ENCODE measurements around the gene PDE4D. TPM values are rescaled to one million over a fixed set of nuclear protein-coding genes. Genes with fewer than 3 reads are reported as not detected.

Gene PDE4D
- total and polyA plus RNA-seq, 2 donors (not counting 1 experiment from before 2014, with no cell fraction given): 14.9 to 171 TPM

DNA sequence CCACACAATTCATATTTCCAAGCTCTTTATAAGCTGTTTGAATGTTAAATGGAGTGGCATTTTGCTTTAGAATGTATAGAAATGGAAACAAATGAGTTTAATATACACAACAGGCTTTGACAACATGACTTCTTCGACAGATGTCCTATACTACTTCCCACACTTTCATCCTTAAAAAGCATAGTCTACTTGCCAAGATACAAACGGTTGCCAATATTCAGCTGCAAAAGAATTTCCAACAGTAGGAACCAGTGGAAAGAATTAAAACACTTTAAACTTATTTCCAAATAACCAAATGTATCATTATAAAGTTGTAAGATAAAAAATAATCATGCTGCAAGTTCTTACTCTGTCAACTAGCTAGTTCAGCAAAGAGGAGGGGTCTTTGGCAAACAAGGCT lies 456.4 kb downstream of the PDE4D start:
- Histone ChIP-seq H3K9me3 (ENCODE audit: control extremely low read depth in 1 of 3, control insufficient read depth in 2 of 3, insufficient read depth in 1 of 3, low read length in 2 of 3) (no peaks in the 10 kb centered on the region), H3K36me3 (replicated peaks in 1 of 2; ENCODE audit: control extremely low read depth in 1 of 2, control insufficient read depth in 1 of 2, extremely low read depth in 1 of 2, insufficient read depth in 2 of 2, low read length in 1 of 2) (no peaks in the 10 kb centered on the region), H3K4me1 (ENCODE audit: control insufficient read depth in 2 of 2, insufficient read depth in 2 of 2, low read length in 2 of 2) (no peaks in the 10 kb centered on the region), H3K79me2 (ENCODE audit: control insufficient read depth, insufficient read depth, low read length) (no peaks in the 10 kb centered on the region), H3K9ac (ENCODE audit: low read length) (no peak overlapping the region), H3K4me3 (ENCODE audit: control extremely low read depth in 1 of 5, extremely low read depth in 1 of 5, insufficient read depth in 1 of 5, low read depth in 2 of 5, low read length in 4 of 5) (no peak overlapping the region), H3K4me2 (replicated peaks; ENCODE audit: low read depth, low read length, poor library complexity, severe bottlenecking) (no peak overlapping the region), H4K20me1 (ENCODE audit: control insufficient read depth, insufficient read depth, low read length, poor library complexity, severe bottlenecking) (no peaks in the 10 kb centered on the region), H3K27ac (ENCODE audit: low read length in 2 of 2) (no peak overlapping the region), H3K27me3 (replicated peaks in 1 of 4; ENCODE audit: control extremely low read depth in 1 of 4, control insufficient read depth in 3 of 4, insufficient read depth in 4 of 4, low read length in 3 of 4) (no peaks in the 10 kb centered on the region), H2AFZ (ENCODE audit: insufficient read depth, low read depth, low read length, poor library complexity, severe bottlenecking) (no peak overlapping the region)
- ChIA-PET POLR2A (no interaction called here), CTCF (interaction anchor here (1.1 kb wide), 1 partner anchor 237 kb away, joined by 3 read pairs; no protein-coding TSS in a partner anchor)
- DNase-seq (no peak), ATAC-seq (ENCODE audit: low read depth) (no peak)
- intact Hi-C loops (cut with micrococcal nuclease): no loop called here
- H3K27me3 Mint-ChIP-seq: no peaks in the 10 kb centered on the region
- TF ChIP-seq, protein P1, sequence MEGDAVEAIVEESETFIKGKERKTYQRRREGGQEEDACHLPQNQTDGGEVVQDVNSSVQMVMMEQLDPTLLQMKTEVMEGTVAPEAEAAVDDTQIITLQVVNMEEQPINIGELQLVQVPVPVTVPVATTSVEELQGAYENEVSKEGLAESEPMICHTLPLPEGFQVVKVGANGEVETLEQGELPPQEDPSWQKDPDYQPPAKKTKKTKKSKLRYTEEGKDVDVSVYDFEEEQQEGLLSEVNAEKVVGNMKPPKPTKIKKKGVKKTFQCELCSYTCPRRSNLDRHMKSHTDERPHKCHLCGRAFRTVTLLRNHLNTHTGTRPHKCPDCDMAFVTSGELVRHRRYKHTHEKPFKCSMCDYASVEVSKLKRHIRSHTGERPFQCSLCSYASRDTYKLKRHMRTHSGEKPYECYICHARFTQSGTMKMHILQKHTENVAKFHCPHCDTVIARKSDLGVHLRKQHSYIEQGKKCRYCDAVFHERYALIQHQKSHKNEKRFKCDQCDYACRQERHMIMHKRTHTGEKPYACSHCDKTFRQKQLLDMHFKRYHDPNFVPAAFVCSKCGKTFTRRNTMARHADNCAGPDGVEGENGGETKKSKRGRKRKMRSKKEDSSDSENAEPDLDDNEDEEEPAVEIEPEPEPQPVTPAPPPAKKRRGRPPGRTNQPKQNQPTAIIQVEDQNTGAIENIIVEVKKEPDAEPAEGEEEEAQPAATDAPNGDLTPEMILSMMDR (IDR thresholded peaks at IDR 0.05): no peak
- no peak for TF ChIP-seq EZH2 (IDR thresholded peaks at IDR 0.05; ENCODE audit: borderline replicate concordance, insufficient read depth, low read depth, low read length, poor library complexity, severe bottlenecking)
- no peak overlapping the region for H3K4me3 Mint-ChIP-seq
- WGBS (ENCODE audit: insufficient coverage): no CpG with 5 or more reads among the region's 2 CpGs
- no peaks in the 10 kb centered on the region for H3K9me3 Mint-ChIP-seq (ENCODE audit: insufficient read depth)
- H3K4me1 Mint-ChIP-seq: peaks cover 2% of the 10 kb centered on the region
- H3K27ac Mint-ChIP-seq: no peak overlapping the region

DNA sequence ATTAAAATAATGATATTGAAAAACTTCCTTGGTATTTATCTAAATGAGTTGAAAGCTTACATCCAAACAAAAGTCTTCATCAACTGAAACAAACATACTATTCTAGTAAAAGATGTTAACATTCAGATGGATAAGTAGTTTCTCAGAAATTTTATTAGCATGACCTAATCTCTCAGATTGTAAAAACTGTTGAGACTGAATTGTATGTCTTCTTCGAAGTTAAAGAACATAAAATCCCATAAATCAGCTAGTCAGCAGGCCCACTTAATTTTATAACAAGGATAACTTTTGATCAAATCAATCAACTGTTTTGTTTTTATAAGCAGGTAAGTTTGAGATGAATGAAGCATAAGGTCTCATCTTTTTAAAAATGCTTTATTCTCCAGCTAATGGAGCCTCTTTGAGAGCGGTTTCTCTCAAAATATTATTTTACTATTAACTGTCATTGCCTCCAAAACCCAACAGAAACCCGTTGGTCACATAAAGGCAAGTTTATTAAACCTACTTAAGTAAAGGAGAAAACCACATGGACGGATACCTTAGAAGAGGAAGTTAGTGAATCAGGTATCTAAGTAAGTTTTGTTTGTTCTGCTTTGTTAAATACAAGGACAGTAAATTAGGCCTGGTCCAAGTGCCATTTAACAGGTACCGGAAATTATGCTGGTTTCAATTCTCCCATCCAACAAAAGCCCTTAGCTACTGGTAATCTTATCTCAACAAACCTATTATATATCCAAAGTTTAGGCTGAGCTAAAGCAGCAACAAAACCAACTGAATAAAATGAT lies 457.0 kb downstream of the PDE4D start:
- ChIA-PET CTCF (interaction anchor here (1.1 kb wide), 1 partner anchor 237 kb away, joined by 3 read pairs; no protein-coding TSS in a partner anchor), POLR2A (no interaction called here)
- H3K4me3 Mint-ChIP-seq: no peak overlapping the region
- DNase-seq (no peak), ATAC-seq (ENCODE audit: low read depth) (no peak)
- Histone ChIP-seq H3K79me2 (ENCODE audit: control insufficient read depth, insufficient read depth, low read length) (no peaks in the 10 kb centered on the region), H3K9me3 (ENCODE audit: control extremely low read depth in 1 of 3, control insufficient read depth in 2 of 3, insufficient read depth in 1 of 3, low read length in 2 of 3) (no peaks in the 10 kb centered on the region), H3K9ac (ENCODE audit: low read length) (no peak overlapping the region), H3K36me3 (replicated peaks in 1 of 2; ENCODE audit: control extremely low read depth in 1 of 2, control insufficient read depth in 1 of 2, extremely low read depth in 1 of 2, insufficient read depth in 2 of 2, low read length in 1 of 2) (no peaks in the 10 kb centered on the region), H2AFZ (ENCODE audit: insufficient read depth, low read depth, low read length, poor library complexity, severe bottlenecking) (no peak overlapping the region), H3K4me3 (ENCODE audit: control extremely low read depth in 1 of 5, extremely low read depth in 1 of 5, insufficient read depth in 1 of 5, low read depth in 2 of 5, low read length in 4 of 5) (no peak overlapping the region), H3K4me1 (ENCODE audit: control insufficient read depth in 2 of 2, insufficient read depth in 2 of 2, low read length in 2 of 2) (no peaks in the 10 kb centered on the region), H3K27me3 (replicated peaks in 1 of 4; ENCODE audit: control extremely low read depth in 1 of 4, control insufficient read depth in 3 of 4, insufficient read depth in 4 of 4, low read length in 3 of 4) (no peaks in the 10 kb centered on the region), H3K4me2 (replicated peaks; ENCODE audit: low read depth, low read length, poor library complexity, severe bottlenecking) (no peak overlapping the region), H3K27ac (ENCODE audit: low read length in 2 of 2) (no peak overlapping the region), H4K20me1 (ENCODE audit: control insufficient read depth, insufficient read depth, low read length, poor library complexity, severe bottlenecking) (no peaks in the 10 kb centered on the region)
- H3K27ac Mint-ChIP-seq: no peak overlapping the region
- H3K27me3 Mint-ChIP-seq: no peaks in the 10 kb centered on the region
- WGBS (ENCODE audit: insufficient coverage): no CpG with 5 or more reads among the region's 5 CpGs
- no peak for TF ChIP-seq EZH2 (IDR thresholded peaks at IDR 0.05; ENCODE audit: borderline replicate concordance, insufficient read depth, low read depth, low read length, poor library complexity, severe bottlenecking)
- TF ChIP-seq, protein P1 (IDR thresholded peaks at IDR 0.05): no peak
- intact Hi-C loops (cut with micrococcal nuclease): no loop called here
- peaks cover 2% of the 10 kb centered on the region for H3K4me1 Mint-ChIP-seq
- no peaks in the 10 kb centered on the region for H3K9me3 Mint-ChIP-seq (ENCODE audit: insufficient read depth)
